ENCODE data around the gene METRN.

METRN gene

GRCh38 chr16:677316-678190, 37.4 kb upstream of the METRN start:
- DNase-seq (ENCODE audit: low spot score), result no peak

DNA sequence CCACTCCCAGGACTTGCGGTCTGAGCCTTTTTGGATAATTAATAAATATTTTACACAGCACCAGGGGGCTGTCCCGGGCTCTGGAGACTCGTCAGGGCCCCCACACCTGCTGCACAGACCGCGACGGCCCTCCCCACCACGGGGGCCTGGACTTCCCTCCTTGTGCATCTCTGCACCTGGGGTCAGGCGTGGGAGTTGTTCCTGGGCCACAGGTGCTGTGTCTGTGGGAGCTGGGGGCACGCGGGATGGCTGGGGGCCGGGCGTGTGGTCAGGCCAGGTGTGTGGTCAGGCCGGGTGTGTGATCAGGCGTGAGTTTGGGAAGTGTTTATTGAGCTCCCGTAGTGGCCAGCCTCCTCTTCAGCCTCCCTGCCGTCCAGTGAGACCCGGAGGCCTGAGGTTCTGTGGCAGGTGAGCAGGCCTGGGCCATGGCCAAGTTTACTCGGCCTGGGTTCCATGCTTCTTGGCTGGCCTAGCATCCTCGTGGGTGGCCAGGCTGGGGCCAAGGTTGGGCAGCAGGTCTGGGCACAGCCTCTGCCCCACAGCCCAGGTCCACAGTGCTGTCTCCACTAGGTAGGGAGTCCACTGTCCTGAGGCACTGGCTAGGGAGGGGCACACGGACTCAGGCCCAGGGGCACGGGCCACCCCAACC, 36.6 kb upstream of the METRN start:
- no peak for DNase-seq (ENCODE audit: low spot score)

GRCh38 chr16:678858-679813, 35.8 kb upstream of the METRN start:
- DNase-seq (ENCODE audit: low spot score), result peak; percentile 72

DNA sequence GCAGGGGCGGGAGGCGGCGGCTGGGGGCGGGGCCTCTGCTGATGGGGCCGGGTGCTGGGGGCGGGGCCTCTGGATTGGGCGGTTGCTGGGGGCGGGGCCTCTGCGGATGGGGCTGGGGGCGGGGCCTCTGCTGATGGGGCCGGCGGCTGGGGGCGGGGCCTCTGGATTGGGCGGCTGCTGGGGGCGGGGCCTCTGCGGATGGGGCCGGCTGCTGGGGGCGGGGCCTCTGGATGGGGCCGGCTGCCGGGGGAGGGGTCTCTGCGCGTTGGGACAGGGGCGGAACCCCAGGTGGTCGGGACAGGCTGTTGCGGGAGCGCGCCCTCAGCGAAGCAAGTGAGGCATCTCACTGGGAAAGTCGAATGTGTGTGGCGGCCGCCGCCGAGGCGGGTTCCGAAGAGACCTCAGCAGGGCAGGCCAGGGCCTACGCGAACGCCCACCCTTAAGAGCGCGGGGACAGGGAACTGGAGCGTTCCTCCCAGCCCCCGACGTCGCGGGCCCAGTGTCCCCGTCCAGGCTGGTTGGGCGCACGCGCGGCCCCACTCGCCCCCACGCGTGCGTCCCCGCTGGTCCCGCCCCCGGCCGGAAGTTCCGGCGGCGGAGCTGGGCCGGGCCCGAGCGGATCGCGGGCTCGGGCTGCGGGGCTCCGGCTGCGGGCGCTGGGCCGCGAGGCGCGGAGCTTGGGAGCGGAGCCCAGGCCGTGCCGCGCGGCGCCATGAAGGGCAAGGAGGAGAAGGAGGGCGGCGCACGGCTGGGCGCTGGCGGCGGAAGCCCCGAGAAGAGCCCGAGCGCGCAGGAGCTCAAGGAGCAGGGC, 34.9 kb upstream of the METRN start, which contains the start of gene STUB1:
Gene STUB1 (plus strand): TSS at position 597 of the 811 bp plus-strand sequence. CDS start 116 bp downstream, at position 713.
- DNase-seq (ENCODE audit: low spot score), result peak; percentile 85

DNA sequence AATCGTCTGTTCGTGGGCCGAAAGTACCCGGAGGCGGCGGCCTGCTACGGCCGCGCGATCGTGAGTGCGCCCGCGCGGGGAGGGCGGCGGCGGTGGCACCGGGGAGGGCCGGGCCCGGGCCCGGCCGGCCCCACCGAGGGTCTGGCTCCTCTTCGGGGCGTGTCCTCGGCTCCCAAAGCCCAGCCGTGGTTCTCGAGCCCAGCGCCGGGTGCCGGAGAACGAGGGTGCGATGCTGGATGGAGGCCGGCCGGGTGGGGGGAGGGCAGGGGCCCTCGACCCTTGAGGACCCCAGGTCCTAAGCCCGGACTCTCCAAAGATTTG, 34.3 kb upstream of the METRN start:
- no peak for DNase-seq (ENCODE audit: low spot score)

GRCh38 chr16:680967-681745, 33.8 kb upstream of the METRN start:
- no peak for DNase-seq (ENCODE audit: low spot score)

GRCh38 chr16:681746-682427, 33.0 kb upstream of the METRN start:
- DNase-seq (ENCODE audit: low spot score), result no peak

DNA sequence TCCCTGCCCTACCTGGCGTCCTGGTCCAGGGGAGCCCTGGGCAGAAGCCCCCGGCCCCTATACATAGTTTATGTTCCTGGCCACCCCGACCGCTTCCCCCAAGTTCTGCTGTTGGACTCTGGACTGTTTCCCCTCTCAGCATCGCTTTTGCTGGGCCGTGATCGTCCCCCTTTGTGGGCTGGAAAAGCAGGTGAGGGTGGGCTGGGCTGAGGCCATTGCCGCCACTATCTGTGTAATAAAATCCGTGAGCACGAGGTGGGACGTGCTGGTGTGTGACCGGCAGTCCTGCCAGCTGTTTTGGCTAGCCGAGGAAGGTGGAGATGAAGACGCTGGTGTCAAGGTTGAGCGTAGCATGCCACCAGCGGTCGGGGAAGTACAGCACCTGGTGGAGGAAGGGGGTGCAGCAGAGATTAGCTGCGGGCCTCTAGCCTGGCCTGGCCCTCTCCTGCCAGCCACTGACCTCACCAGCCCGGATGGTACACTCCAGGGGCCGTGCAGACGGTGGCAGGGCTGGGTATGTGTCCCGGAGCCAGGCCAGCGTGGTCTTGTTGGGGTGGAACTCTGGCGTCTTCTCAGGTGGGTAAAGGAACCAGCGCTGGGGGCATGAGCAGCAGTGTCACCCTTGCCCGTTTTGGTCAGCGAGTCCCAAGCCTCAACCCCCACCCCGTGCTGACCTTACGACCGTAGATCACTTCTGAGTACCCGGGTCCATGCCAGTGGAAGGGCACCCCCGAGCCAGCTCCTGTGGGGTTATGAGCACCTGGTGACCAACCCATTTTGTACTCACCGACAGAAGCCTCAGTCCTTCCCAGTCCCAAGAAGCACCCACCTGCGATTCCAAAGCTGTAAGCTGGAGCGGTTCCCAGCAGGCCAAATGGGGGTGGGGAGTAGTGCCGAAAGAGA, 32.2 kb upstream of the METRN start:
- no peak for DNase-seq (ENCODE audit: low spot score)

DNA sequence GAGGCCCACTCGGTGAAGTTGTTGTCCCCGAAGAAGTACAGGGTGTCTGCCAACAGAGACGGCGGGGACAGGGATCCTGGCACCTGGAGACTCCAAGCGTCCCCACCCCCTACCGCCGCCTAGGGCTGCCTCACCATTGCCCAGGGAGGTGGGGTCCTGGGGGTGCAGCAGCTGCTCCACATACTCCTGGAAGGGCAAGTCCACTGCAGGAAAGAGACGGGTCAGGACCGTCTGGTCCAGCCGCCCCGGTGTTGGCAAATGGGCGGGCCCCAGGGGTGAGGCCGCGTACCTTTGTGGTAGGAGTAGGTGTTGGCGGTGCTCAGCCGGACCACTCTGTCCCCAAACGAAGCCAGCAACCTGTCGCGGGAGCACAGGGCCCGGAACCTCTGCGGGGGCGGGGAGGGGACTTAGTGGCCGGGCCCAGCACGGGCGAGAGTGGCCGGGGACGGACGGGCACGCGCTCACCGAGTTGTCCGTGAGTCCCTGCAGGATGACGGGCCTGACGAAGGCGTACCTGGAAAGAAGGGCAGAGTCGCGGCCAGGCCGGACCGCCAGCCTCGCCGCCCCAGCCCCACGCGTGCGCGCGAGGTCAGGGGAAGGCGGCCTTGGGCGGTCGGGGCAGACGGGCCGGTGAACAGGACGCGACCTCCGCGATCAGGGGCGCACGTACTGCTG, 31.4 kb upstream of the METRN start:
- no peak for DNase-seq (ENCODE audit: low spot score)

- DNase-seq (ENCODE audit: low spot score), result peak; percentile 96
Observed at GRCh38 chr16:684071-684794, 30.7 kb upstream of the METRN start, which contains the start of gene JMJD8. Gene JMJD8 (minus strand): TSS chr16:684334. CDS start chr16:684319, 15 bp downstream.

DNA sequence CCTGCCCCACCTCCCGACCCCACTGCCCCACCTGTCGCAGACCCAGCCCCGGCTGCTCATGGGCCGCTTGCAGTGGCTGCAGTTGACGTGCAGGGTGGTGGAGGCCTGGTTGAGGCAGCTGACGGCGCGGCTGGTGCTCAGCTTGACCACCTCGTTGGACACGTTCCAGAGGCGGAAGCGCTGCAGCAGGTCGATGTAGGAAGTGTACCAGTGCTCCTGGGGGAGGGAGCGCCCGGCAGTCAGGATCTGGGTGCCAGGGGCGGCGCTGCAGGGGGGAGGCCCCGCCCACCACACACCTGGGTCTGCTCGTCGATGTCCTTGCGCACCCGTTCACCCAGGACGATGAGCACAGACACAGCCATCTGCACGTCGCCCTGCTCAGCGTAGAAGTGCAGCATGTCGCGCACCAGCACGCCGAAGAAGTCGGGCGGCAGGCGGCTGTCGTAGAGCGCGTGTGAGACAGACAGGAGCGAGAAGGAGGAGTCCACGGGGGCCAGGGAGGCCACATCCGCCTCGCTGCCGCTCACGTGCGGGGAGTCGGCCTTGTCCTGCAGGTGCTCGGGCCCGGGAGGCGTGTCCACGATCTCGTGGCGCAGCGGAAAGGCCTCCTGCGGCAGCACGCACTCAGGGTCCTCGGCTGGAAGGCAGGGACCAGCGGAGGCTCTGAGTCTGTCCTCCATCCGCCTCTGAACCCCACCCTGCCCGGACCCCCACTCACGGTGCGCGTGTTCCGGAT, 29.8 kb upstream of the METRN start:
- DNase-seq (ENCODE audit: low spot score), result no peak

- no peak for DNase-seq (ENCODE audit: low spot score)
Observed at GRCh38 chr16:685967-686366, 29.0 kb upstream of the METRN start.

GRCh38 chr16:686459-687260, 28.3 kb upstream of the METRN start:
- no peak for DNase-seq (ENCODE audit: low spot score)

- DNase-seq (ENCODE audit: low spot score), result no peak
Observed at GRCh38 chr16:687499-687898, 27.4 kb upstream of the METRN start.

GRCh38 chr16:689175-689897, 25.6 kb upstream of the METRN start:
- no peak for DNase-seq (ENCODE audit: low spot score)

Data from Ammon's horn (tissue), 1 donor.